ENCODE results near the gene C10orf53.

C10orf53 gene

DNA sequence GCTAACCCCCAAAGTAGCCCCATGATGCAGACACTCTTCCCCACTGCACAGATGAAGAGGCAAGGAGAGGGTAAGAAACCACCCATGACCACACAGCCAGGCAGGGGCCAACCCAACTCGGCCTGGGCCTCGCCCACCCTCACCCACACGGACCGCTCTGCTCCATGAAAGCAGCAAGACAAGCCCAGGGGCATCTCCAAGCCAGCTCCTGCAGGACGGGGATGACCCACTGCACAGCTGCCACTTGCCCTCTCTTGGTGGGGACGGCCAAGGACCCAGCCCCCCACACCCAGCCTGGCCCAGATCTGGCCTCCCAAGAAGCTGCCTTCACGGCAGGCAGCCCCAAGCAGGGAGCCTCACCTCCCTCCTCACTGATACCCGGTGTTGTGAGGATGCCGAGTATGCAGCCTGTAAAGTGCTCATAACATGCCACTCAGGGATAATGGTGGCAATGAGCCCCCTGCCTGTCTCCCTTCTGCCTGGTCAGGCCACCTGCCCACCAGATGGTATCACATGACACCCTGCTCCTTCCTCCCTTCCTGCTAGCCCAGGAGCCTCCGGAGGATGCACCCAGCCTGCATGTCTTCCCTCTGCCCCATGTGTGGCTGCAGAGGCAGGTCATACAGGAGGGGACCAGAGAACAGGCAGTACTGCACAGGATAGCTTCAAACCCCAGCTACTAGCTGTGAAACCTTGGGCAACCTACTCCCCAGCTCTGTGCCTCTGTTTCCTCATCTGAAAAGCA is 59.3 kb downstream of the C10orf53 start:
- H3K36me3 ChIP-seq (ENCODE audit: control insufficient read depth in 2 of 2, insufficient read depth in 2 of 2, low read length in 2 of 2) = no peaks in the 10 kb centered on the region
- no peaks in the 10 kb centered on the region for H3K27me3 ChIP-seq (ENCODE audit: control insufficient read depth in 1 of 2, insufficient read depth in 2 of 2, low read length in 2 of 2)
- no peaks in the 10 kb centered on the region for H3K9me3 ChIP-seq (ENCODE audit: control insufficient read depth in 2 of 2, low read length in 2 of 2)
- H3K9ac ChIP-seq (ENCODE audit: low read length in 2 of 2) = no peak overlapping the region
- no peak overlapping the region for H3K27ac ChIP-seq (ENCODE audit: low read length)
- no peak overlapping the region for H3K4me3 ChIP-seq (ENCODE audit: low read length in 2 of 2)
- H3K4me1 ChIP-seq (ENCODE audit: control insufficient read depth, insufficient read depth, low read length) = no peaks in the 10 kb centered on the region

GRCh38 chr10:49739426-49739825 is 60.0 kb downstream of the C10orf53 start:
- Histone ChIP-seq H3K36me3 (ENCODE audit: control insufficient read depth in 2 of 2, insufficient read depth in 2 of 2, low read length in 2 of 2) (no peaks in the 10 kb centered on the region), H3K9ac (ENCODE audit: low read length in 2 of 2) (no peak overlapping the region), H3K27ac (ENCODE audit: low read length) (no peak overlapping the region)

GRCh38 chr10:49740346-49741107 is 61.1 kb downstream of the C10orf53 start:
- Histone ChIP-seq H3K9me3 (ENCODE audit: control insufficient read depth in 2 of 2, low read length in 2 of 2) (no peaks in the 10 kb centered on the region), H3K36me3 (ENCODE audit: control insufficient read depth in 2 of 2, insufficient read depth in 2 of 2, low read length in 2 of 2) (no peaks in the 10 kb centered on the region), H3K4me3 (ENCODE audit: low read length in 2 of 2) (no peak overlapping the region), H3K27me3 (ENCODE audit: control insufficient read depth in 1 of 2, insufficient read depth in 2 of 2, low read length in 2 of 2) (no peaks in the 10 kb centered on the region), H3K4me1 (ENCODE audit: control insufficient read depth, insufficient read depth, low read length) (no peaks in the 10 kb centered on the region), H3K9ac (ENCODE audit: low read length in 2 of 2) (no peak overlapping the region), H3K27ac (ENCODE audit: low read length) (no peak overlapping the region)

More at GRCh38 chr10:49739426-49739825, 60.0 kb downstream of the C10orf53 start:
- no peaks in the 10 kb centered on the region for H3K4me1 ChIP-seq (ENCODE audit: control insufficient read depth, insufficient read depth, low read length)
- H3K4me3 ChIP-seq (ENCODE audit: low read length in 2 of 2) = no peak overlapping the region
- no peaks in the 10 kb centered on the region for H3K9me3 ChIP-seq (ENCODE audit: control insufficient read depth in 2 of 2, low read length in 2 of 2)
- no peaks in the 10 kb centered on the region for H3K27me3 ChIP-seq (ENCODE audit: control insufficient read depth in 1 of 2, insufficient read depth in 2 of 2, low read length in 2 of 2)

- Histone ChIP-seq H3K9me3 (ENCODE audit: control insufficient read depth in 2 of 2, low read length in 2 of 2) (no peaks in the 10 kb centered on the region), H3K27ac (ENCODE audit: low read length) (no peak overlapping the region), H3K36me3 (ENCODE audit: control insufficient read depth in 2 of 2, insufficient read depth in 2 of 2, low read length in 2 of 2) (no peaks in the 10 kb centered on the region), H3K27me3 (ENCODE audit: control insufficient read depth in 1 of 2, insufficient read depth in 2 of 2, low read length in 2 of 2) (no peaks in the 10 kb centered on the region), H3K4me1 (ENCODE audit: control insufficient read depth, insufficient read depth, low read length) (no peaks in the 10 kb centered on the region), H3K4me3 (ENCODE audit: low read length in 2 of 2) (no peak overlapping the region), H3K9ac (ENCODE audit: low read length in 2 of 2) (no peak overlapping the region)
Measured at GRCh38 chr10:49741108-49741995, 61.9 kb downstream of the C10orf53 start.

- Histone ChIP-seq H3K9ac (ENCODE audit: low read length in 2 of 2) (no peak overlapping the region), H3K9me3 (ENCODE audit: control insufficient read depth in 2 of 2, low read length in 2 of 2) (no peaks in the 10 kb centered on the region), H3K36me3 (ENCODE audit: control insufficient read depth in 2 of 2, insufficient read depth in 2 of 2, low read length in 2 of 2) (no peaks in the 10 kb centered on the region), H3K27ac (ENCODE audit: low read length) (no peak overlapping the region), H3K4me1 (ENCODE audit: control insufficient read depth, insufficient read depth, low read length) (no peaks in the 10 kb centered on the region), H3K4me3 (ENCODE audit: low read length in 2 of 2) (no peak overlapping the region), H3K27me3 (ENCODE audit: control insufficient read depth in 1 of 2, insufficient read depth in 2 of 2, low read length in 2 of 2) (no peaks in the 10 kb centered on the region)
Measured at GRCh38 chr10:49742683-49743463, 63.4 kb downstream of the C10orf53 start.

- H3K27me3 ChIP-seq (ENCODE audit: control insufficient read depth in 1 of 2, insufficient read depth in 2 of 2, low read length in 2 of 2) = no peaks in the 10 kb centered on the region
- no peak overlapping the region for H3K4me3 ChIP-seq (ENCODE audit: low read length in 2 of 2)
- no peaks in the 10 kb centered on the region for H3K9me3 ChIP-seq (ENCODE audit: control insufficient read depth in 2 of 2, low read length in 2 of 2)
- H3K36me3 ChIP-seq (ENCODE audit: control insufficient read depth in 2 of 2, insufficient read depth in 2 of 2, low read length in 2 of 2) = no peaks in the 10 kb centered on the region
- H3K27ac ChIP-seq (ENCODE audit: low read length) = no peak overlapping the region
- H3K4me1 ChIP-seq (ENCODE audit: control insufficient read depth, insufficient read depth, low read length) = no peaks in the 10 kb centered on the region
- no peak overlapping the region for H3K9ac ChIP-seq (ENCODE audit: low read length in 2 of 2)
Measured at GRCh38 chr10:49743464-49744075, 64.1 kb downstream of the C10orf53 start.

DNA sequence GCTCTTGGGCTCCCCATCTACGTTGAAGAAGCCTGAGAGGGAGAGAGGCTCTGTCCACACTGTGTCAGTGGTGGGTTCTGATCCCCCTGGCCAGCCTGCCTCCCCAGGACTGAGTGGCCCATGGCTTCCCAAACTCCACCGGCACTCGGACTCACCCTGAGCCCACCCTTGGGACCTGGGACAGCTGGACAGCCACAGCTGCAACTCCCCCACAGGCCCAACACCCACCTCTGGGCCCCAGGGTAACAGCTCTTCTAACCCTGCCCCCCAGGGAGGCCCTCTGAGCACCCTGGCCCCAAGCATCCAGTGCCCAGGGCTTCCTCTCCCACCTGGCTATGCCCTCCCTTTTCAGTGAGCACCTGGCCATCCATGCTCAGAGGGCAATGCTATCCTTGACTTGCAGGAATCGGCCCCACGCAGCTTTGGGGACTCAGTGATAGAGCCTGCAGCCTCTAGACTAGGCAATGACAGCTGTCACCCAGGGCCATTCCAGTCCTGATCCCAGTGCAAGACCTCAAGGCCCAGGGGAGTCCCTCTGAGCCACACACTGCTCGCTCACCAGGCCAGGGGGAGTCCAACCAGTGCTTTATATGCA is 64.7 kb downstream of the C10orf53 start:
- no peak overlapping the region for H3K4me3 ChIP-seq (ENCODE audit: low read length in 2 of 2)
- no peaks in the 10 kb centered on the region for H3K9me3 ChIP-seq (ENCODE audit: control insufficient read depth in 2 of 2, low read length in 2 of 2)
- H3K27me3 ChIP-seq (ENCODE audit: control insufficient read depth in 1 of 2, insufficient read depth in 2 of 2, low read length in 2 of 2) = no peaks in the 10 kb centered on the region
- H3K27ac ChIP-seq (ENCODE audit: low read length) = no peak overlapping the region
- no peaks in the 10 kb centered on the region for H3K4me1 ChIP-seq (ENCODE audit: control insufficient read depth, insufficient read depth, low read length)
- H3K9ac ChIP-seq (ENCODE audit: low read length in 2 of 2) = no peak overlapping the region
- no peaks in the 10 kb centered on the region for H3K36me3 ChIP-seq (ENCODE audit: control insufficient read depth in 2 of 2, insufficient read depth in 2 of 2, low read length in 2 of 2)

GRCh38 chr10:49744924-49745605 is 65.6 kb downstream of the C10orf53 start:
- Histone ChIP-seq H3K27me3 (ENCODE audit: control insufficient read depth in 1 of 2, insufficient read depth in 2 of 2, low read length in 2 of 2) (no peaks in the 10 kb centered on the region), H3K36me3 (ENCODE audit: control insufficient read depth in 2 of 2, insufficient read depth in 2 of 2, low read length in 2 of 2) (no peaks in the 10 kb centered on the region)

GRCh38 chr10:49745756-49746155 is 66.3 kb downstream of the C10orf53 start:
- no peak overlapping the region for H3K27ac ChIP-seq (ENCODE audit: low read length)
- H3K9me3 ChIP-seq (ENCODE audit: control insufficient read depth in 2 of 2, low read length in 2 of 2) = no peaks in the 10 kb centered on the region
- no peak overlapping the region for H3K4me3 ChIP-seq (ENCODE audit: low read length in 2 of 2)
- H3K27me3 ChIP-seq (ENCODE audit: control insufficient read depth in 1 of 2, insufficient read depth in 2 of 2, low read length in 2 of 2) = no peaks in the 10 kb centered on the region
- no peaks in the 10 kb centered on the region for H3K4me1 ChIP-seq (ENCODE audit: control insufficient read depth, insufficient read depth, low read length)
- no peaks in the 10 kb centered on the region for H3K36me3 ChIP-seq (ENCODE audit: control insufficient read depth in 2 of 2, insufficient read depth in 2 of 2, low read length in 2 of 2)
- H3K9ac ChIP-seq (ENCODE audit: low read length in 2 of 2) = no peak overlapping the region

More at GRCh38 chr10:49744924-49745605, 65.6 kb downstream of the C10orf53 start:
- Histone ChIP-seq H3K4me3 (ENCODE audit: low read length in 2 of 2) (no peak overlapping the region), H3K9ac (ENCODE audit: low read length in 2 of 2) (no peak overlapping the region), H3K27ac (ENCODE audit: low read length) (no peak overlapping the region), H3K9me3 (ENCODE audit: control insufficient read depth in 2 of 2, low read length in 2 of 2) (no peaks in the 10 kb centered on the region), H3K4me1 (ENCODE audit: control insufficient read depth, insufficient read depth, low read length) (no peaks in the 10 kb centered on the region)

Data from stomach smooth muscle (tissue), 2 donors.